Retinal pigment epithelial cell (primary cell): ENCODE data around the gene ELOB.

Experiments used
- DNase-seq: peaks from one replicate; pipeline ENCODE4 v3.0.0-alpha.2; 2010; ENCODE audit warnings: low read depth
- H3K4me3 ChIP-seq: 2 replicates; pipeline ENCODE4 v1.5.1; 2011; ENCODE audit warnings: mild to moderate bottlenecking, low read length, control low read depth, moderate library complexity
- TF ChIP-seq, protein P1 (sequence below): conservative IDR thresholded peaks from 2 replicates; pipeline ENCODE4 v1.5.1; 2011; ENCODE audit warnings: low read depth, low read length, control low read depth, inconsistent platforms

Gene ELOB

DNA sequence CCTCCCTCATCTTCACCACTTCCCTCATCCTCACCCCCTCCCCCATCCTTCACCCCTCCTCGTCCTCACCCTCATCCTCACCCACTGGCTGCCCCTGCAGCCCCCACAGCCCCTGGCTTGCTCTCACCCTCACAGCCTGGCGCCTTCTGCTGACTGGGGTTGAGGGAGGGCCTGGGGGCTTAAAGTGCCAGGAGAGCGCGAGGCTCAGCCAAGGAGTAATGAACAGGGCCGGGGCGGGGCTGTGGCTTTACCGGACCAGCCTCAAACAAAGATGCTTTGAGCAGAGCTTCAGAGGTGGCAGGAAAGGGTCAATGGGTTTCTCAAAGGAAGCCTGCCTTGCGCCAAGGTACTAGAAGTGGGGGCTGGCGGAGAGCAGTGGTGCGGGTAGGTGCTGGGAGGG is 10.3 kb upstream of the ELOB start, which contains the start of gene PRSS33:
PRSS33 (minus strand) TSS at position 155 of the 400 bp plus-strand sequence. CDS start 1,013 bp downstream, outside the sequence.
- TF ChIP-seq, protein P1, sequence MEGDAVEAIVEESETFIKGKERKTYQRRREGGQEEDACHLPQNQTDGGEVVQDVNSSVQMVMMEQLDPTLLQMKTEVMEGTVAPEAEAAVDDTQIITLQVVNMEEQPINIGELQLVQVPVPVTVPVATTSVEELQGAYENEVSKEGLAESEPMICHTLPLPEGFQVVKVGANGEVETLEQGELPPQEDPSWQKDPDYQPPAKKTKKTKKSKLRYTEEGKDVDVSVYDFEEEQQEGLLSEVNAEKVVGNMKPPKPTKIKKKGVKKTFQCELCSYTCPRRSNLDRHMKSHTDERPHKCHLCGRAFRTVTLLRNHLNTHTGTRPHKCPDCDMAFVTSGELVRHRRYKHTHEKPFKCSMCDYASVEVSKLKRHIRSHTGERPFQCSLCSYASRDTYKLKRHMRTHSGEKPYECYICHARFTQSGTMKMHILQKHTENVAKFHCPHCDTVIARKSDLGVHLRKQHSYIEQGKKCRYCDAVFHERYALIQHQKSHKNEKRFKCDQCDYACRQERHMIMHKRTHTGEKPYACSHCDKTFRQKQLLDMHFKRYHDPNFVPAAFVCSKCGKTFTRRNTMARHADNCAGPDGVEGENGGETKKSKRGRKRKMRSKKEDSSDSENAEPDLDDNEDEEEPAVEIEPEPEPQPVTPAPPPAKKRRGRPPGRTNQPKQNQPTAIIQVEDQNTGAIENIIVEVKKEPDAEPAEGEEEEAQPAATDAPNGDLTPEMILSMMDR: no peak
- H3K4me3 ChIP-seq: peak within 1 kb of the TSS; percentile 26
- DNase-seq: no peak

DNA sequence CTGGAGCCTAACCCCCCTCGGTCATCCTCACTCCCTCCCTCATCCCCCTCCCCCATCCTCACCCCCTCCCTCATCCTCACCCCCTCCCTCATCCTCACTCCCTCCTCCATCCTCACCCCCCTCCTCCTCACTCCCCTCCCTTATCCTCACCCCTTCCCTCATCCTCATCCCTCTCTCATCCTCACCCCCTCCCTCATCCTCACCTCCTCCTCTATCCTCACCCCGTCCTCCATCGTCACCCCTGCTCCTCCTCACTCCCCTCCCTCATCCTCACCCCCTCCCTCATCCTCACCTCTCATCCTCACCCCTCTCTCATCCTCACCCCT is 9.7 kb upstream of the ELOB start:
- DNase-seq: no peak
- TF ChIP-seq, protein P1: no peak
- H3K4me3 ChIP-seq: no peak overlapping the region

DNA sequence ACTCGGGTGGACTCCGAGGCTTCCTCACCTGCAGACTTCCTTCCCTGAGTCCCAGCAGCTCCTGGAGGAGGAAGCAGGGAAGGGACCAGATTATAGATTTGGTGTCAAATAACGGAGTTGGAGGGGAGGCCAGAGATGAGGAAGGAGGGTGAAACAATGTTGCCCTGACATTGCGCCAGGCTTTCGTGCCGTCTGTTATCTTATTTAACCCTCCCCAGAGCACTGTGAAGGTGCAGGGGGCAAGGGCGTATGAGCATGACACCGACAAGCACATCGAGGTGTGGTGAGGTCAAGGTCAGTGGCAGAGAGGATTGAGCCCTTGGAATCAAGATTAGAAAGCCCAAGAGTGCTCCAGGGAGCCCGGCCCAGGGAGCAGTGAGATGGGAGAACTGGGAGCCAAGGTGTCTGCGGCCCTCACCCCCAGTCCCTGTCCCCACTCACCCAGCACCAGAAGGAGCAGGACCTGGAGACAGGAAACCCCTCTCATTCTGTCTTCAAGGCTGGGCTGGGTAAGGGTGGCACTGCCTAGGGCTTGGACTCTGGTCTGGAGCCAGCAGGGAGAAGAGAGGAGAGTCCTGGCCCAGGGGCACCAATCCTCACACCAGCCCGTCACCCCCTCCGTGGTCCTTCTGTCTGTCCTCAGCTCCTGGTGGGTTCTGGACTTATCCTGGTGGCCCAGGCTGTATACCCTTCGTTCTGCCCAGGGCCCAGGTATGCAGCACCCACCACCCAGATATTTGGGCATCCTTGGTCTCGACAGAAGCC is 9.2 kb upstream of the ELOB start:
- TF ChIP-seq, protein P1: no peak
- DNase-seq: no peak
- H3K4me3 ChIP-seq: no peak overlapping the region

DNA sequence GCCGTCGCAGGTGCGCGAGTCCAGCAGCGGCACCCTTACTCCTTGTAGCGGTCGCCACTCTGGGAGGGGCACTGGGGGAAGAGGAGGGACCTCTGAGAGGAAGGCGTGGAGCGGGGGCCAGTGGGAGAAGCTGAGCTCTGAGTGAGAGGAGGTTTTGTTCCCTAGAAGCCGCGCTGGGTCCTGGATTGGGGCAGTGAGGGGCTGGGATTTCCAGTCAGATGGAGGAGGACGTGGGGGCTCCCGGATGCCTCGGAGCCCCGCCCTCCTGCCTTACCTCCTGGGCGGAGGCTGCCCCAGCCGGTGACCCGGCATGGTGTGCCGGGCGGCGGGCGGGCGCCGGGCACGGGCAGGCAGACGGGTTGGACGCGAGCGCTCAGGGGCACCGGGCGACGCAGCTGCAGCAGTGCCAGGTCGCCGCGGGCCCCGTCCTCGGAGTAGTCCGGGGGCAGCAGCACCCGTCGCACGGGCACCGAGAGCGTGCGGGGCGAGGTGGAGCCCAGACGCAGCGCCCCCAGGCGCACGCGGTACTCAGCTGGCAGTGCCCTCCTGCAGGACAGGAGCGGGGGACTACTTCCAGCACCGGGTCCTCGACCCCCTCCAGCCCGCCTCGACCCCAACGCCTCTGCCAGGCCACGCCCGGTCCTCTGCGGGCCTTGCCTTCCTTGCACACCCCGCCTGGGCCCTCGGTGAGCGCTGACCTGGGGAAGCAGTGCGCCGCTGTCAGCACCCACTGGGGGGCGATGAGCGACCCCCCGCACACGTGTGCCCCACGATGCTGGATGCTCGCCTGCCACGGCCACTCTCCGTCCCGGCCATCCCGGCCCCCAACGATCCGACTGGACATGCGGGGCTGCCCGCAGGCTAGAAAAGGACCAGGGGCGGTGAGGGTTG is 8.3 kb upstream of the ELOB start:
- TF ChIP-seq, protein P1: no peak
- H3K4me3 ChIP-seq: peak overlapping the region; percentile 29
- DNase-seq: no peak

DNA sequence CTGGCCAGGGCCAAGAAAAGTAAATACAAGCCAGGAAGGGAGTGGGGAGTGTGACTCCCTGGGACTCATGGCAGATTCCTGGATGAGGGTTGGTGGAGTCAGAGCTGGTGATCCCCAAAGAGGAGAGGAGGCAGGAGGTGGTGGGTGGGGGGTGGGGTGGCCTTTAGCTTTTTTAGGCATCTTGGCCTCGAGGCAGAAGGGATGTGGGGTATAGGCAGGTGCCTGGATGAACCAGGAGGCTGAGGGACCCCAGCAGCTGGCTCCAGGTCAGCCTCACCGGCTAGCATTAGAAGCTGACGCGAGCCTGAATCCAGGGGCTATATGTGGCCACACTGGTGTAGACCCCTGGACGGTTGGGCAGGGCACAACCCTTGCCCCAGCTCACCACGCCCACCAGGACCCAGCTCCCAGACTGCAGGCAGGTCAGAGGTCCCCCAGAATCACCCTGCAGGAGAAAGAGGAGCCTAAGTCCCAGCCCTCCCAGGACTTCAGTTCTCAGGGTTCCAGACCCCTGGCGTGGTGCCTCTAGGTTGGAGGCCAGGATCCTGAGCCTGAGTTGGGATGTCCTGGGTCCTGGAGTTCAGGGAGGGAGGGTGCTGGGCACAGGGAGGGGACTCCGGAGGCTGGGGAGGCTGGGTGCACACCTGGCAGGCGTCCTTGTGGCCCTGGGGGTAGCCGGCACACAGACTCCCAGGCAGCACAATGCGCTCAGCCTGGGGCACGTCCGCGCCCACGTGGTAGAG is 7.4 kb upstream of the ELOB start:
- no peak for DNase-seq
- TF ChIP-seq, protein P1: no peak
- H3K4me3 ChIP-seq: no peak overlapping the region

DNA sequence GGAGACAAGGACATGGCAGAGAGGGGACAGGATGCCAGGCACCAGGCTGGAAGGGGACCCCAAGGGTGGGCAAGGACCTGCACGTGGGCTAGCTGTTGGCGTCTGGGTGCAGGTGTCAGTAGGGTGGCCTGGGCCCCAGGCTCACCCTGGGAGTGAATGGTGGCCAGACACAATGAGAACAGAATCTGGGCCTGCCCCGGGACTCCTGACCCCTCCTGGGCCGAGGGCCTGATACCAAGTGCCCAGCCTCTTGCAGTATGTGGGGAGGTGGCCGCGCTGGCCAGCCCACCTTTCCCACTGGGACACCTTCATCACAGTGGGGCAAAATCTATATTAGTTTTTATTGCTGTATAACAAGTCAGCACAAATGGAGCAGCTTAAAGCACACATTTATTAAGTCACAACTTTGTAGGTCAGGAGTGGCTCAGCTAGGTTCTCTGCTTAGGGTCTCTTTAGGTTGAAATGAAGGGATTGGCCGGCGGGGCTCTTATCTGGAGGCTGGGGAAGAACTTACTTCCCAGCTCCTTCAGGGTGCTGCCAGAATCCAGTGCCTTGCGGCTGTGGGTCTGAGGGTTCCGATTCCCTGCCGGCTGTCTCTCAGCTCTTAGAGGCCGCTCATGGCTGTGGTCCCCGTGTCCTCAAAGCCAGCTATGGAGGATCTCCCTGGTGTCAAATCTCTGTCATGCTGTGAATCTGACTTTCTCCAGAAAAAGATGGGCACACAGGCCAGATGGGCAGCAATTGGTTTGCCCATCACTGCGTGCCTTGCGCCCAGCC is 6.7 kb upstream of the ELOB start:
- no peak overlapping the region for H3K4me3 ChIP-seq
- DNase-seq: no peak
- TF ChIP-seq, protein P1: no peak
